OCI-LY7 (cell line): ENCODE results near the gene NDC1. TPM values are rescaled to one million over a fixed set of nuclear protein-coding genes. Genes with fewer than 3 reads are reported as not detected.

ENCODE experiments used
- BruUV-seq: library from RNA; stranded (reverse); fragments of 400-500 nt; replicated peaks from 2 replicates; lab custom pipeline; 2021; lab: Mats Ljungman, UMichigan
- CTCF ChIA-PET: fragments of 300-600 bp; sonication (Branson Sonifier 250); formaldehyde crosslinking; loops from one replicate; lab custom pipeline; 2022; ENCODE audit warnings: antibody characterized with exemption; ENCODE audit not compliant: unreplicated experiment; lab: Charles Lee
- POLR2A ChIA-PET: fragments of 300-600 bp; sonication (Branson Sonifier 250); formaldehyde crosslinking; loops from one replicate; lab custom pipeline; 2022; ENCODE audit warnings: antibody characterized with exemption; lab: Charles Lee
- DNase-seq: peaks from one replicate; pipeline ENCODE4 v3.0.0-alpha.2; 2015; ENCODE audit warnings: low spot score
- H2AFZ ChIP-seq: fragments of 200-600 bp; sonication (generic), shearing (Covaris generic); 2 replicates; pipeline ENCODE4 v1.6.1; 2014; ENCODE audit warnings: mild to moderate bottlenecking, antibody characterized with exemption, low read length, moderate library complexity
- H3K27ac ChIP-seq: fragments of 200-600 bp; sonication (generic); 2 replicates; pipeline ENCODE4 v1.5.1; 2014; ENCODE audit warnings: mixed run types, low read depth, mild to moderate bottlenecking, moderate library complexity, low read length, inconsistent platforms; ENCODE audit not compliant: poor library complexity, severe bottlenecking
- H3K36me3 ChIP-seq: fragments of 200-600 bp; sonication (generic); 2 replicates; pipeline ENCODE4 v1.6.1; 2014; ENCODE audit warnings: mild to moderate bottlenecking, antibody characterized with exemption, low read length, moderate library complexity, mixed read lengths; ENCODE audit not compliant: insufficient read depth
- H3K4me1 ChIP-seq: fragments of 200-600 bp; sonication (generic); 2 replicates; pipeline ENCODE4 v1.5.1; 2014; ENCODE audit warnings: mild to moderate bottlenecking, low read length; ENCODE audit not compliant: insufficient read depth, poor library complexity, severe bottlenecking
- H3K4me2 ChIP-seq: fragments of 200-600 bp; sonication (generic); 2 replicates; pipeline ENCODE4 v1.6.1; 2014; ENCODE audit warnings: mild to moderate bottlenecking, low read length
- H3K4me3 ChIP-seq: fragments of 200-600 bp; sonication (generic); 2 replicates; pipeline ENCODE4 v1.5.1; 2014; ENCODE audit warnings: mild to moderate bottlenecking, low read depth, low read length; ENCODE audit not compliant: poor library complexity, severe bottlenecking
- H3K79me2 ChIP-seq: fragments of 200-600 bp; sonication (generic); 2 replicates; pipeline ENCODE4 v1.6.1; 2016; ENCODE audit warnings: low read depth, mild to moderate bottlenecking, low read length, moderate library complexity, mixed read lengths; ENCODE audit not compliant: insufficient read depth
- H3K9me2 ChIP-seq: fragments of 200-600 bp; sonication (generic); 2 replicates; pipeline ENCODE4 v1.6.1; 2016; ENCODE audit warnings: mild to moderate bottlenecking, low read length, mixed read lengths; ENCODE audit not compliant: insufficient read depth
- H3K9me3 ChIP-seq: fragments of 200-600 bp; sonication (generic); 2 replicates; pipeline ENCODE4 v1.6.1; 2014; ENCODE audit warnings: mild to moderate bottlenecking, mixed run types, low read length, mixed read lengths
- H4K20me1 ChIP-seq: fragments of 200-600 bp; sonication (generic); 2 replicates; pipeline ENCODE4 v1.6.1; 2014; ENCODE audit warnings: mild to moderate bottlenecking, antibody characterized with exemption, low read length, moderate library complexity, mixed read lengths; ENCODE audit not compliant: insufficient read depth
- EZH2phosphoT487 ChIP-seq: fragments of 200-600 bp; sonication (generic); IDR thresholded peaks from 2 replicates; pipeline ENCODE4 v1.6.1; 2018; ENCODE audit warnings: low read depth, borderline replicate concordance, mild to moderate bottlenecking, mixed run types, antibody characterized with exemption, low read length, moderate library complexity, mixed read lengths
- intact Hi-C: fragments of 100-400 bp; cut with micrococcal nuclease; formaldehyde crosslinking; loops from one replicate; pipeline ENCODE4 v1.10.0; 2022; ENCODE audit not compliant: unreplicated experiment
- total RNA-seq, 2 experiments: library from RNA; depleted of rRNA in 1 of 2; stranded (reverse); fragments of >200 nt in 1 of 2; shearing (Covaris generic) in 1 of 2; gene quantifications; 2 replicates each; pipeline ENCODE4 v1.2.3, GENCODE V29; 2014 to 2022
- TF ChIP-seq, protein P1 (sequence below): fragments of 200-600 bp; sonication (generic); conservative IDR thresholded peaks from 2 replicates; pipeline ENCODE4 v1.5.1; 2014; ENCODE audit warnings: mild to moderate bottlenecking, antibody characterized with exemption, low read length, moderate library complexity, mixed read lengths

Gene NDC1
- total RNA-seq, 2 experiments from 2014 or later: 51.8 to 71.5 TPM

DNA sequence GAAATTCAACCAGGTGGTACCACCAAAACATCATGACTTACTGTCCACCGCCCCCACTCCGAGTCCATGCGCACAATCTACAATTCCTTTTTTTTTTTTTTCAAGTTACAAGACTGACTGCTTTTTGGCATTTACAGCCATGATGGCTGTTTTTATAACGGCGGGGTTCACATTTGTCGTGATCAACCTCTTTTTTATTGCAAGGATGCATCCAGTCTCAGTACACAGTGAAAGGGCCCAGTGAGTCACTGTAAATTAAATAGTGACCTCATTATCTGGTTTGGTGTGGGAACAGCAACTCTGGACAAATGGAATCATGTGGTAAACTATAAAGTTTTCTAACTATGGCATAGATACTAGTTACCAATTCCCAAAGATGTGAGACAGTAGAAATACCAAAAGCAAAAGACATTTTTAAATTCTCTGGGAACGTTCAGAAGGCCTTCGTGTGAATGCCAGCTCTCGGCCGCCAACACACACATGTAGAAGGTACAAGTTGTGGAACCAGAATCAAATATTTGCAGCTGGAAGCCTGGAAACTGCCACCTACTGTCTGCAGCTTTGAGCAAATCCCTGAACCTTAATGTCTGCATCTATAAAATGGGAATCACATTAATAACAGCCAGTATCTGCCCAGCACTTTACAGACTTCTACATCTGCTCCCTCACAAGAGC lies 104.0 kb downstream of the NDC1 start:
- intact Hi-C loops: no loop called here
- no peak for DNase-seq
- H3K79me2 ChIP-seq: no peaks in the 10 kb centered on the region
- no peaks in the 10 kb centered on the region for H3K36me3 ChIP-seq
- no peaks in the 10 kb centered on the region for H4K20me1 ChIP-seq
- TF ChIP-seq, protein P1, sequence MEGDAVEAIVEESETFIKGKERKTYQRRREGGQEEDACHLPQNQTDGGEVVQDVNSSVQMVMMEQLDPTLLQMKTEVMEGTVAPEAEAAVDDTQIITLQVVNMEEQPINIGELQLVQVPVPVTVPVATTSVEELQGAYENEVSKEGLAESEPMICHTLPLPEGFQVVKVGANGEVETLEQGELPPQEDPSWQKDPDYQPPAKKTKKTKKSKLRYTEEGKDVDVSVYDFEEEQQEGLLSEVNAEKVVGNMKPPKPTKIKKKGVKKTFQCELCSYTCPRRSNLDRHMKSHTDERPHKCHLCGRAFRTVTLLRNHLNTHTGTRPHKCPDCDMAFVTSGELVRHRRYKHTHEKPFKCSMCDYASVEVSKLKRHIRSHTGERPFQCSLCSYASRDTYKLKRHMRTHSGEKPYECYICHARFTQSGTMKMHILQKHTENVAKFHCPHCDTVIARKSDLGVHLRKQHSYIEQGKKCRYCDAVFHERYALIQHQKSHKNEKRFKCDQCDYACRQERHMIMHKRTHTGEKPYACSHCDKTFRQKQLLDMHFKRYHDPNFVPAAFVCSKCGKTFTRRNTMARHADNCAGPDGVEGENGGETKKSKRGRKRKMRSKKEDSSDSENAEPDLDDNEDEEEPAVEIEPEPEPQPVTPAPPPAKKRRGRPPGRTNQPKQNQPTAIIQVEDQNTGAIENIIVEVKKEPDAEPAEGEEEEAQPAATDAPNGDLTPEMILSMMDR: no peak
- no peak for TF ChIP-seq EZH2phosphoT487
- H3K9me3 ChIP-seq: no peaks in the 10 kb centered on the region
- no peak overlapping the region for H3K4me3 ChIP-seq
- ChIA-PET CTCF (interaction anchor here (0.6 kb wide), 1 partner anchor 38 kb away, joined by 3 read pairs; no protein-coding TSS in a partner anchor), POLR2A (interaction anchor here (0.7 kb wide), 2 partner anchors 93 to 928 kb away, joined by 3 to 8 read pairs; no protein-coding TSS in a partner anchor)
- no peaks in the 10 kb centered on the region for H3K4me1 ChIP-seq
- no peak overlapping the region for H2AFZ ChIP-seq
- no peak overlapping the region for H3K4me2 ChIP-seq
- no peak overlapping the region for H3K27ac ChIP-seq
- H3K9me2 ChIP-seq: no peaks in the 10 kb centered on the region
- BruUV-seq: no TSS peak

DNA sequence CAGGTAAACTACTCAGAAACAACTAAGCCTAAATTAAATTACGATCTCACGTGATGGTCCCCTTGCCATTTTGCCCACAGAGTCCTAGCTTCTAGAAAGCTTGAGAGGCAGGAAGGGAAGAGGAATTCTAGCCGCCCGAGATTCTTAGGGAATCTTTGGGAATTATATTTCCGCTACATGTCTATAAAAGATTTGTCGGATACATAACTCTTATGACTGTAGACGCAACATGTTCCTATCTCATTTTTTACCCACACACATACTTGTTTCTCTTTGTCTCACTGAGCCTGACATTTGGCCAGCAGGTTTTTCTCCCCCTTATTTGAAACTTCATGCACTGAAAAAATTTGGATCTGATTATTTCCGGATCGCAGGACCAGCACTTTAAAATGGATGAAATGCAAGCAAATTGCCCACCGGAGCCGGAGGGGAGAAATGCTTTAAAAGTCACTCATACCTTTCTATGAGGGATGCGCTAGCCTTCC lies 104.6 kb downstream of the NDC1 start:
- no peak overlapping the region for H3K27ac ChIP-seq
- TF ChIP-seq, protein P1: no peak
- TF ChIP-seq EZH2phosphoT487: no peak
- H4K20me1 ChIP-seq: no peaks in the 10 kb centered on the region
- DNase-seq: no peak
- ChIA-PET CTCF (interaction anchor here (0.6 kb wide), 1 partner anchor 37 kb away, joined by 3 read pairs; no protein-coding TSS in a partner anchor), POLR2A (interaction anchor here (0.7 kb wide), 2 partner anchors 94 to 929 kb away, joined by 3 to 8 read pairs; no protein-coding TSS in a partner anchor)
- H3K4me1 ChIP-seq: no peaks in the 10 kb centered on the region
- intact Hi-C loops: no loop called here
- no peaks in the 10 kb centered on the region for H3K9me3 ChIP-seq
- H3K36me3 ChIP-seq: no peaks in the 10 kb centered on the region
- no TSS peak for BruUV-seq
- no peaks in the 10 kb centered on the region for H3K9me2 ChIP-seq
- no peak overlapping the region for H2AFZ ChIP-seq
- no peak overlapping the region for H3K4me2 ChIP-seq
- H3K4me3 ChIP-seq: no peak overlapping the region
- H3K79me2 ChIP-seq: no peaks in the 10 kb centered on the region

DNA sequence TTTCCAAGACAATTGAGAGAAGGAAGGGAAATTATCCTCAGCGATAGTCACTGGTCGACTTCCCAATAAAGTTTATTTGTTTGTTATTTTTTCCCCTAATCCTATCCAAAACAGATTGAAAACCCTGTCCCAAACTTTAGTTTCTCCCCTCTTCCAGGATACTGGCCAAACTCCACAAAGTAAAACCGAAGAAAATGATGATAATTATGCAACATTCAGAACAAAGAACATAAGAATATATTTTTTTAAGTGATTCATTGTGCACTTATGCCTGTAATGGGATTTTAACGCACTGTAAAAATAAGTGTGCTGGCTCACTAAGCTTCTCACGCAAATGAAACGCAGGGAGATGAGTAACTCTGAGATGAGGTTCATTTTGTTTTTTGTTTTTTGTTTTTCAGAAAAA lies 105.2 kb downstream of the NDC1 start:
- H3K4me1 ChIP-seq: no peaks in the 10 kb centered on the region
- no peak overlapping the region for H3K4me2 ChIP-seq
- intact Hi-C loops: no loop called here
- ChIA-PET POLR2A (no interaction called here), CTCF (no interaction called here)
- H3K9me3 ChIP-seq: no peaks in the 10 kb centered on the region
- DNase-seq: no peak
- no peaks in the 10 kb centered on the region for H3K9me2 ChIP-seq
- H3K79me2 ChIP-seq: no peaks in the 10 kb centered on the region
- no peaks in the 10 kb centered on the region for H3K36me3 ChIP-seq
- no peak overlapping the region for H3K27ac ChIP-seq
- H4K20me1 ChIP-seq: no peaks in the 10 kb centered on the region
- TF ChIP-seq, protein P1: no peak
- TF ChIP-seq EZH2phosphoT487: no peak
- H2AFZ ChIP-seq: no peak overlapping the region
- H3K4me3 ChIP-seq: no peak overlapping the region
- no TSS peak for BruUV-seq
